PC-9 (cell line): ENCODE measurements around the gene DAND5. TPM values are rescaled to one million over a fixed set of nuclear protein-coding genes. Genes with fewer than 3 reads are reported as not detected.

Experiments used
- microRNA-seq: library from miRNA; unstranded; fragments of <30 nt; microRNA quantifications from one replicate; pipeline ENCODE4 v1.2.0, GENCODE V29; 2021; ENCODE audit warnings: borderline number of aligned reads, borderline replicate concordance
- total RNA-seq: library from RNA; stranded (reverse); gene quantifications from 2 replicates; pipeline ENCODE4 v1.2.3, GENCODE V29; 2021

Gene DAND5
- total RNA-seq, 1 experiment from 2014 or later: 0.20 TPM

Small RNAs within 50 kb of the gene (microRNA-seq; reads per million reads assigned to microRNA genes)
- gene MIR5695 (not detected), gene MIR6515 (2.0 reads per million)

Other genes starting within 250 kb of the DAND5 start
- gene TNPO2, start 245.6 kb upstream of the DAND5 start, total RNA-seq: 67.4 and 77.5 TPM in 2 replicates
- gene TRIR, start 234.9 kb upstream of the DAND5 start, total RNA-seq: 173 and 194 TPM in 2 replicates
- 72.8 and 81.9 TPM in 2 replicates for gene GET3, start 232.1 kb upstream of the DAND5 start, total RNA-seq
- gene BEST2, start 217.8 kb upstream of the DAND5 start, total RNA-seq: not detected in 2 replicates
- 109 and 127 TPM in 2 replicates for gene HOOK2, start 194.0 kb upstream of the DAND5 start, total RNA-seq
- gene JUNB, start 178.1 kb upstream of the DAND5 start, total RNA-seq: 70.7 and 87.0 TPM in 2 replicates
- gene PRDX2, start 167.8 kb upstream of the DAND5 start, total RNA-seq: 268 and 271 TPM in 2 replicates
- 28.8 and 30.0 TPM in 2 replicates for gene THSD8, start 167.5 kb upstream of the DAND5 start, total RNA-seq
- gene RNASEH2A, start 163.0 kb upstream of the DAND5 start, total RNA-seq: 38.6 and 60.4 TPM in 2 replicates
- 0.78 and 1.0 TPM in 2 replicates for gene RTBDN, start 135.0 kb upstream of the DAND5 start, total RNA-seq
- gene MAST1, start 131.1 kb upstream of the DAND5 start, total RNA-seq: 11.4 and 11.9 TPM in 2 replicates
- 68.4 and 81.0 TPM in 2 replicates for gene DNASE2, start 88.1 kb upstream of the DAND5 start, total RNA-seq
- 0.22 and 0.25 TPM in 2 replicates for gene KLF1, start 82.4 kb upstream of the DAND5 start, total RNA-seq
- gene GCDH, start 78.4 kb upstream of the DAND5 start, total RNA-seq: 23.2 and 27.8 TPM in 2 replicates
- 2.1 and 2.6 TPM in 2 replicates for gene SYCE2, start 50.3 kb upstream of the DAND5 start, total RNA-seq
- 53.7 and 76.5 TPM in 2 replicates for gene FARSA, start 35.9 kb upstream of the DAND5 start, total RNA-seq
- 606 and 727 TPM in 2 replicates for gene CALR, start 31.0 kb upstream of the DAND5 start, total RNA-seq
- 186 and 187 TPM in 2 replicates for gene RAD23A, start 23.7 kb upstream of the DAND5 start, total RNA-seq
- 29.1 and 32.5 TPM in 2 replicates for gene GADD45GIP1, start 12.4 kb upstream of the DAND5 start, total RNA-seq
- gene NFIX, start 25.9 kb downstream of the DAND5 start, total RNA-seq: 19.7 and 24.2 TPM in 2 replicates
- gene LYL1, start 133.3 kb downstream of the DAND5 start, total RNA-seq: 0.24 TPM in 1 of 2 replicates, not detected in the other
- gene TRMT1, start 147.2 kb downstream of the DAND5 start, total RNA-seq: 44.1 and 51.1 TPM in 2 replicates
- gene NACC1, start 148.7 kb downstream of the DAND5 start, total RNA-seq: 101 and 133 TPM in 2 replicates
- gene STX10, start 180.8 kb downstream of the DAND5 start, total RNA-seq: 86.2 and 89.6 TPM in 2 replicates
- 72.7 and 95.5 TPM in 2 replicates for gene IER2, start 180.8 kb downstream of the DAND5 start, total RNA-seq